GM21723 (cell line): Measurements from ENCODE around the gene FADS3.
A peak's percentile ranks its signal among the peaks of the same experiment; 100 is the strongest.

Experiments
- ATAC-seq: cut with Tn5 transposase; IDR thresholded peaks from one replicate; pipeline ENCODE4 v1.9.1; 2021; ENCODE audit warnings: mild to moderate bottlenecking, moderate library complexity; ENCODE audit not compliant: unreplicated experiment

FADS3 gene

GRCh38 chr11:61839742-61840141 is 51.6 kb downstream of the FADS3 start:
- ATAC-seq, result no peak

GRCh38 chr11:61838921-61839320 is 52.4 kb downstream of the FADS3 start:
- no peak for ATAC-seq

- ATAC-seq, result no peak
Observed at GRCh38 chr11:61838501-61838900, 52.8 kb downstream of the FADS3 start.

GRCh38 chr11:61837411-61838005 is 53.8 kb downstream of the FADS3 start:
- no peak for ATAC-seq

- no peak for ATAC-seq
Observed at GRCh38 chr11:61836193-61836592, 55.2 kb downstream of the FADS3 start.

- ATAC-seq, result peak; percentile 89
Observed at GRCh38 chr11:61834278-61835048, 56.9 kb downstream of the FADS3 start.

GRCh38 chr11:61833926-61834277 is 57.4 kb downstream of the FADS3 start:
- no peak for ATAC-seq

GRCh38 chr11:61833471-61833870 is 57.9 kb downstream of the FADS3 start:
- ATAC-seq, result no peak

GRCh38 chr11:61832754-61833153 is 58.6 kb downstream of the FADS3 start:
- ATAC-seq, result no peak

GRCh38 chr11:61832207-61832606 is 59.1 kb downstream of the FADS3 start:
- no peak for ATAC-seq

- ATAC-seq, result no peak
Observed at GRCh38 chr11:61830237-61831105, 60.9 kb downstream of the FADS3 start.

GRCh38 chr11:61829806-61830205 is 61.5 kb downstream of the FADS3 start:
- ATAC-seq, result no peak

- no peak for ATAC-seq
Observed at GRCh38 chr11:61828629-61829407, 62.5 kb downstream of the FADS3 start.

- no peak for ATAC-seq
Observed at GRCh38 chr11:61828379-61828628, 63.0 kb downstream of the FADS3 start.

- ATAC-seq, result peak; percentile 68
Observed at GRCh38 chr11:61827571-61828378, 63.6 kb downstream of the FADS3 start, which contains the start of gene FADS2. Gene FADS2, plus strand, starts transcription at chr11:61828300. Its CDS starts 91 bp downstream, at chr11:61828391.

GRCh38 chr11:61826930-61827570 is 64.3 kb downstream of the FADS3 start:
- ATAC-seq, result peak; percentile 5
